Mucosa of descending colon (tissue), 3 donors: ENCODE measurements around the gene HBEGF. TPM values are rescaled to one million over a fixed set of nuclear protein-coding genes. Genes with fewer than 3 reads are reported as not detected.

Source experiments
- ATAC-seq: fragments of 200-7000 bp; cut with Tn5 transposase; one replicate; pipeline ENCODE4 v1.9.1; 2020; ENCODE audit warnings: mild to moderate bottlenecking, moderate library complexity
- DNase-seq, 3 donors: peaks; one replicate each; pipeline ENCODE4 v3.0.0-alpha.2; 2020
- H3K36me3 ChIP-seq: fragments of 200-600 bp; one replicate; pipeline ENCODE4 v1.8.0; 2021; ENCODE audit warnings: low read depth, mild to moderate bottlenecking
- H3K4me1 ChIP-seq: fragments of 200-600 bp; one replicate; pipeline ENCODE4 v1.8.0; 2021; ENCODE audit warnings: low read depth, mild to moderate bottlenecking
- H3K4me3 ChIP-seq: fragments of 200-600 bp; one replicate; pipeline ENCODE4 v1.8.0; 2021; ENCODE audit warnings: mild to moderate bottlenecking
- H3K9me3 ChIP-seq: fragments of 200-600 bp; one replicate; pipeline ENCODE4 v1.8.0; 2021; ENCODE audit warnings: mild to moderate bottlenecking
- intact Hi-C, 2 donors: fragments of 100-400 bp; cut with DNase I in 1 of 2; cut with micrococcal nuclease in 1 of 2; formaldehyde crosslinking; loops; one replicate each; pipeline versions ENCODE4 v1.11.0 to v1.11.1; 2022; cut with DNase I, micrococcal nuclease
- total RNA-seq, 3 donors: library from RNA; stranded (reverse); fragmentation: NEBNext Ultra II Directional in 2 of 3; extraction: Animal tissue kit (Norgen Biotek cat#: 25700) in 2 of 3; gene quantifications; one replicate each; pipeline versions ENCODE4 v1.2.1 to v1.2.4, GENCODE V29; 2021 to 2023
- TF ChIP-seq, protein P1 (sequence below): fragments of 200-600 bp; IDR thresholded peaks from one replicate; pipeline ENCODE4 v1.8.0; 2022; ENCODE audit warnings: antibody characterized with exemption, mild to moderate bottlenecking
- donor health status: DM: no; HTN: no; CAD: no; lungs with moderate emphysema.
- donor health status: DM: no; HTN: no; CAD: no.
- donor health status: DM: no; HTN: yes; CAD: no.

Gene HBEGF
- total RNA-seq, 3 donors from 2014 or later, result 8.8 to 15.7 (median 13.1) TPM

DNA sequence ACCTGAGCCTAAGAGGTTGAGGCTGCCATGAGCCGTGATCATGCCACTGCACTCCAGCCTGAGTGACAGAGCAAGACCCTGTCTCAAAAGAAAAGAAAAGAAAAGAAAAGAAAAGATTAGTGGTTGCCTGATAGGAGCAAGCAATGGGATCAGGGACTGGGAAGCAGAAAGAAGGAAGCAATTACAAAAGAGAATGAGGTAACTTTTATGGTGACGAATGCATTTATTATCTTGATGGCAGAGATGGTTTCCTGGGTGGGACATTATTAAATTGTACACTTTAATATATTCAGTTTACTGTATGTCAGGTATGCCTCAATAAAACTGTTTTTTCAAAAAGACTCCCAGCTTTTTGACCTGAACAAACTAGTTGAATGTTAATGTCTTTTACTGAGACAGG is 36.0 kb downstream of the HBEGF start:
- no peak overlapping the region for H3K4me3 ChIP-seq
- H3K9me3 ChIP-seq, result no peaks in the 10 kb centered on the region
- intact Hi-C loops, result no loop called here
- TF ChIP-seq, protein P1, sequence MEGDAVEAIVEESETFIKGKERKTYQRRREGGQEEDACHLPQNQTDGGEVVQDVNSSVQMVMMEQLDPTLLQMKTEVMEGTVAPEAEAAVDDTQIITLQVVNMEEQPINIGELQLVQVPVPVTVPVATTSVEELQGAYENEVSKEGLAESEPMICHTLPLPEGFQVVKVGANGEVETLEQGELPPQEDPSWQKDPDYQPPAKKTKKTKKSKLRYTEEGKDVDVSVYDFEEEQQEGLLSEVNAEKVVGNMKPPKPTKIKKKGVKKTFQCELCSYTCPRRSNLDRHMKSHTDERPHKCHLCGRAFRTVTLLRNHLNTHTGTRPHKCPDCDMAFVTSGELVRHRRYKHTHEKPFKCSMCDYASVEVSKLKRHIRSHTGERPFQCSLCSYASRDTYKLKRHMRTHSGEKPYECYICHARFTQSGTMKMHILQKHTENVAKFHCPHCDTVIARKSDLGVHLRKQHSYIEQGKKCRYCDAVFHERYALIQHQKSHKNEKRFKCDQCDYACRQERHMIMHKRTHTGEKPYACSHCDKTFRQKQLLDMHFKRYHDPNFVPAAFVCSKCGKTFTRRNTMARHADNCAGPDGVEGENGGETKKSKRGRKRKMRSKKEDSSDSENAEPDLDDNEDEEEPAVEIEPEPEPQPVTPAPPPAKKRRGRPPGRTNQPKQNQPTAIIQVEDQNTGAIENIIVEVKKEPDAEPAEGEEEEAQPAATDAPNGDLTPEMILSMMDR, result no peak
- H3K36me3 ChIP-seq, result no peaks in the 10 kb centered on the region
- DNase-seq (no peak), ATAC-seq (peak; percentile 81)
- peaks cover 11% of the 10 kb centered on the region for H3K4me1 ChIP-seq

DNA sequence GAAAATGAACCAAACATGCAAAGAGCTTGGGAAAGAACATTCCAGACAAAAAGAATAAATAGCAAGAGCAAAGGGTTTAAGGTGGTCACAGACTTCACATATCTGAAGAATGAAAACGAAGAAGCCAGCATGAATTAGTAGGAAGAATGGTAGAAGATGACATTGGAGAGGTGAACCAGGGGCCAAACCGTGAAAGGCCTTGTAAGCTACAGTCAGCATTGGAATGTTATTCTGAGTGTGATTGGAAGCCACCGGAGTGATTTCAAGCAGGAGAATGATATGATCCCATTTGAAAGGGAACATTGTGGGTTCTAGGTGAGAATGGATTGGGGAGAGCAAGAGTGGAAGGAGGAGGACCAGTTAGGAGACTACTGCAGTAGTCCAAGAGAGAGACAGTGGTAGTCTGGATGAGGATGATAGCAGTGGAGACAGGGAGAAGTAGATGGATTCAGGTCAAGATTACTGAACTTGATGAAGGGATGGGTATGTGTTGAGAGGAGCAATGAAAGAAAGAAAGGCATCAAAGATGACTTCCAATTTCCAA is 36.6 kb downstream of the HBEGF start:
- peaks cover 11% of the 10 kb centered on the region for H3K4me1 ChIP-seq
- intact Hi-C loops, result no loop called here
- TF ChIP-seq, protein P1, result no peak
- H3K36me3 ChIP-seq, result no peaks in the 10 kb centered on the region
- no peak overlapping the region for H3K4me3 ChIP-seq
- ATAC-seq (no peak), DNase-seq (no peak)
- H3K9me3 ChIP-seq, result no peaks in the 10 kb centered on the region

DNA sequence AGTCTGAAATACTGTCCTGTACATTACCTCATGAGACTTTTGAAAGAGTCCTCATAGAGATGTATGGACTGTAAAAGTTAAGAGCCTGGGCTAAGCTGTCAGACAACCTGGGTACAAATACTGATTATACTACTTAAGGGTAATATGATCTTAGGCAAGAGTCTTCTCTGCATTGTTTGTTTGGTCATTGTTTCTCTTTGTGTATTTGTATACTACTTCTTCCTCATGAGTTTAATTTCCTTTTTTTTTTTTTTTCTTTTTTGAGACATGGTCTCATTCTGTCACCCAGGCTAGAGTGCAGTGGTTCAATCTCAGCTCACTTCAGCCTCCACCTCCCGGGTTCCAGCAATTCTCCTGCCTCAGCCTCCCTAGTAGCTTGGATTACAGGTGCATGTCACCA is 40.9 kb downstream of the HBEGF start:
- Histone ChIP-seq H3K4me1 (peaks cover 8% of the 10 kb centered on the region), H3K4me3 (no peak overlapping the region), H3K9me3 (no peaks in the 10 kb centered on the region), H3K36me3 (no peaks in the 10 kb centered on the region)
- ATAC-seq, result no peak
- intact Hi-C loops, result no loop called here
- DNase-seq, result no peak
- TF ChIP-seq, protein P1, result no peak

DNA sequence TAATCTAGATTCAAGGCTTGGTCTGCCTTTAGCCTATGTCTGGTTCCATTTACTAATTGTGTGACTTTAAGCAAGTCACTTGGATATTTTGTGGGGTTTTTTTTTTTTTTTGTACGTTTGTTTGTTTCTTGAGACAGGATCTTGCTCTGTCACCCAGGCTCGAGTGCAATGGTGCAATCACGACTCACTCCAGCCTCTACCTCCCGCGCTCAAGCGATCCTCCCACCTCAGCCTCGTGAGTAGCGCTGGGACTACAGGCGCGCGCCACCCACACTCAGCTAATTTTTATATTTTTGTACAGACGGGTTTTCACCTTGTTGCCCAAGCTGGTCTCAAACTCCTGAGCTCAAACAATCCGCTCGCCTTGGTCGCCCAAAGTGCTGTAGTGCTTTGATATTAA is 42.4 kb downstream of the HBEGF start:
- H3K4me1 ChIP-seq, result peaks cover 4% of the 10 kb centered on the region
- TF ChIP-seq, protein P1, result no peak
- intact Hi-C loops, result no loop called here
- DNase-seq (no peak), ATAC-seq (no peak)
- H3K9me3 ChIP-seq, result no peaks in the 10 kb centered on the region
- H3K36me3 ChIP-seq, result no peaks in the 10 kb centered on the region
- H3K4me3 ChIP-seq, result no peak overlapping the region

DNA sequence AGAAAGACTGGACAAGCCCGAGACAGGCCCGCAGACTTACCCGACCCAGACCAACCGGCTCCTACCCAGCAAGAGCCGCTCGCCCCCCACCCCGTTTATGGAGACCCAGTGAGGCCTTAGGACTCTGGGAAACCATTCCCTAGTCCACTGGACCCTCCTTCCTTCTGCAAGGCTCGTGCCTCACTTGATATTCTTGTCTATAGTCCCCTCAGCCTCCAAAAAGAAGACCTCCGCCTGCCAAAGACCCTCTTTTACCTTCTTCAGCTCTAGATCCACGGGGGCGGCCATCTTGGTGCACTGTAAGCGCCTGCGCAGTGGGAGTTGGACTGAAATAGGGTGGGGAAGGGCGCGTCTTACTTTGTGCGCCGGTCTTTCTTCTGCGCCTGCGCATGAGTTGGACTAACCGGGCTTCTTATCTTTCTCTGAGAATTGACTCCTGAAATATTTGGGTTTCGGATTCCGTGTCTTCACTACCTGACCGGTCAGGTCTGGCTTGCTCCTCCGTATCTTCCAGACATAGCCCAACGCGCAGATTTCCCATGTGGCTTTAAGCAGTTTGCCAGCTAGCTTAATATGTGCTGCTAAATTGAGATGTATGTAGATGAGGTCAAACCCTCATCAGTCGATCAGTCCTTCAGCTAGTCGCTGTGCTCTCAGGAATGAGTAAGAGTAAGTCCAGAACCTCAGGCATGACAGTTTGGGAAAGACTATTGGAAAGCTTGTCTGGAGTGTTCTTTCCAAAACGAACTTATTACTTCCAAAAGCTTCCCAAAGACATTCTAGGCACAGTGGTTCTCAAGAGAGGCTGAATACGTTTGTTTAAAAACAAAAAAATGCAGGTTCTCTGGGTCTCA is 43.4 kb downstream of the HBEGF start, which contains the start of gene PFDN1:
PFDN1 (minus strand) TSS at position 316 of the 854 bp plus-strand sequence; CDS start at position 288, 28 bp downstream.
- intact Hi-C loops, result no loop called here
- Histone ChIP-seq H3K36me3 (no peaks in the 10 kb centered on the region), H3K9me3 (no peaks in the 10 kb centered on the region), H3K4me1 (peaks cover 4% of the 10 kb centered on the region), H3K4me3 (peak within 1 kb of the TSS; percentile 61)
- peak; percentile 91 to 95 (median 94) for DNase-seq
- TF ChIP-seq, protein P1, result no peak
- ATAC-seq, result peak; percentile 100
